ENCODE results near the gene OR5AU1.

The OR5AU1 gene

DNA sequence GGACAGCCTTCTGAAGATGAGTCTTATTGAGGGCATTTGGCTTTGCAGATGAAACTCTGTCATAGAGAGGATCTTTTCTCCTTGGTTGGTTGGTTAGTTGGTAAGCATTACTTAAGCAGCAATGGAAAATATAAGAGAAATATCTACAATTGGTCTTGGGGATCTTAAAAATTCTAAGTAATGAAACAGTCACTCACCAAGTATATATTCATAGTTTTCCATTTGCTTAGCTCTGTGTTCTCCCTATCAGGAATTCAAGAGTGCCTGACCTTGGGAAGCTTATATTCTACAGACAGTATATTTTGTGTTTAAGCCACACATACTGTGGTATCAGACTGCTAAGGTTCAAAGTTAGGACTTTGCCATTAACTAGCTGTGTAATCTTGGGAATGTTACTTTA, at the start of gene OR5AU1:
Gene OR5AU1 (minus strand): TSS at position 101 of the 400 bp plus-strand sequence. CDS start 191 bp downstream, outside the sequence.
- no peak for DNase-seq

DNA sequence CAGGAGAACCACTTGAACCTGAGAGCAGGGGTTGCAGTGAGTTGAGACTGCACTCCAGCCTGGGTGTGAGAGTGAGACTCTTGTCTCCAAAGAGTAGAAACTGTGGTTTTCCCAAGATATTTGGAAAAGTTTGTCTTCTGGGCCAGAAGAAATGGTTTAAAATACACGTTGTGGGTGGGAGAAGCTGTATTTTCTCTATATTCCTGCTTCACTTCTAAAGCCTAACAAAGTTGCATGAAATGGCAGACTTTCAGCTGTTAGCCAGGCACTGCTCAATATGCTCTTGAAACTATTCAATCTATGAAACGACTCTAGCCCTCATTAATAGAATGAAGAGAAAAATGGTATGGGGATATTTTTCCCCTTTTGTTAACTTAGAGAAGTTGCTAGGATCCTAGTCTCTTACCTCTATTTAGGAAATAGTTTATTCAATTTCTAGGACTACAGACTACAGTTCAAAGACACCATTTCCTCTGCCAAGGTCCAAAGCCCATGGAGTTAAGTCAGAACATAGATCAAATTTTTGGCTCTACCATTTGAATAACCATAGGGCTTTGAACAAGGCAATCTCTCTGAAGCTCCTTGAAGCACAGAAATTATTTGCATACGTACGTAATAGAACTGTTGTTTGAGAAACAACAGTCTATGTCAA, 49.3 kb upstream of the OR5AU1 start:
- no peak for DNase-seq

DNA sequence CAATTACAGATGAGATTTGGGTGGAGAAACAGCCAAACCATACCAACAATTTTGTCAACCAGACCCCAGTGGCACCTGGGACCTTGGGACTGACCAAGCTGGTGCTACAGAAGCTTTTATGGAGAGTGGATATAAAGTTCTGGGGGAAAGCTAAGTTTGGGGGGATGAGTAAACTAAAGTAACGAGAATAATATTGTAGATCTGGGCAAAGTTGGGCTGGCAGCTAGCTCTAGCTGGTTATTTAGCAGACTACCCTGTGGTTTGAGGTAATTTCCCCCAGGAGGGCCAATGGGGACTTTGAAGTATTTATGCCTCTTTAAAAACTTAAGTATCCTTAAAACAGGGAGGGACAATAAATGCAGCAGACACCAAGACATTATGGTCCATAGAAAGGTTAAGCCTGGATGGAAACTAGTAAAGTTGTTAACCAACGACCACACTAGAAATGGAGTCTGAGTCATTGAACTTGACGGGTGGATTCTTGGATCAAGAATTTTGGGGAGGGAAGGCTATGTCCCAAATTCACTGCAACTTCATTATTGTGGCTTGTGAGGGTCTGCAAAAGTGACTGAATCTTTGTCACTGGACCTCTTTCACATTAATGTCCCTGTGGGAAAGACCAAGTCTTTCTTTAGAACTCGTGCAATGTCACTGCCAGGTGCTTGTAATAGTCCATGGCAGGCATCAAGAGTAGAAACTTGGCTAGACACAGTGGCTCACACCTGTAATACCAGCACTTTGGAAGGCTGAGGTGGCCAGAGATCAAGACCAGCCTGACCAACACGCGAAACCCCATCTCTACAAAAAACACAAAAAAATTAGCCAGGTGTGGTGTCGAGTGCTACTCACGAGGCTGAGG, 48.5 kb upstream of the OR5AU1 start:
- no peak for DNase-seq

DNA sequence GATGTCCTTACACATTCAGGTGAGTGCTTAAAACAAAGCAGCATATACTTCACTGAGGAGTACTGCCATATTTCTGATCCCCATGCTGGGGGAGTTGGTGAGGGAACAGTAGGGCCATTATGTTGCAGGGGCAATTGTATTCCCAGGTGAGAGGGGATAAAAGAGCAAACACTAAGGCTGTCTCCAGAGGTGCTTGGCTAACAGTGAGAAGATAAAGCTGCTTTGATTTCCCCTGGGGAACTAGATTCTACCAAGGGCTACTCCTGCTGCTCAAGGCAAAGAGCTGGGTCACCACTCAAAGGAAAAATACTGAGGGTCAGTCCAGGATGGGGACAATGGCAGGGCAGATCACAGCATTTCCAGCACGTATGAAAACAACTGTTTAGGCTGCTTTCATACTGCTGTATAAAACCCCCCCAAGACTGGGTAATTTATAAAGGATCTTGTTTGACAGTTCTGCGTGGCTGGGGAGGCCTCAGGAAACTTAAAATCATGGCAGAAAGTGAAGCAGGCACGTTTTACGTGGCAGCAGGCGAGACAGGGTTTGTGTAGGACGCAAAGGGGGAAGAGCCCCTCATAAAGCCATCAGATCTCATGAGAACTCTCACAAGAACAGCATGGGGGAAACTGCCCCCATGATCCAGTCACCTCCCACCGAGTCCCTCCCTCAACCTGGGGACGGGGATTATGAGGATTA, 47.8 kb upstream of the OR5AU1 start:
- no peak for DNase-seq

DNA sequence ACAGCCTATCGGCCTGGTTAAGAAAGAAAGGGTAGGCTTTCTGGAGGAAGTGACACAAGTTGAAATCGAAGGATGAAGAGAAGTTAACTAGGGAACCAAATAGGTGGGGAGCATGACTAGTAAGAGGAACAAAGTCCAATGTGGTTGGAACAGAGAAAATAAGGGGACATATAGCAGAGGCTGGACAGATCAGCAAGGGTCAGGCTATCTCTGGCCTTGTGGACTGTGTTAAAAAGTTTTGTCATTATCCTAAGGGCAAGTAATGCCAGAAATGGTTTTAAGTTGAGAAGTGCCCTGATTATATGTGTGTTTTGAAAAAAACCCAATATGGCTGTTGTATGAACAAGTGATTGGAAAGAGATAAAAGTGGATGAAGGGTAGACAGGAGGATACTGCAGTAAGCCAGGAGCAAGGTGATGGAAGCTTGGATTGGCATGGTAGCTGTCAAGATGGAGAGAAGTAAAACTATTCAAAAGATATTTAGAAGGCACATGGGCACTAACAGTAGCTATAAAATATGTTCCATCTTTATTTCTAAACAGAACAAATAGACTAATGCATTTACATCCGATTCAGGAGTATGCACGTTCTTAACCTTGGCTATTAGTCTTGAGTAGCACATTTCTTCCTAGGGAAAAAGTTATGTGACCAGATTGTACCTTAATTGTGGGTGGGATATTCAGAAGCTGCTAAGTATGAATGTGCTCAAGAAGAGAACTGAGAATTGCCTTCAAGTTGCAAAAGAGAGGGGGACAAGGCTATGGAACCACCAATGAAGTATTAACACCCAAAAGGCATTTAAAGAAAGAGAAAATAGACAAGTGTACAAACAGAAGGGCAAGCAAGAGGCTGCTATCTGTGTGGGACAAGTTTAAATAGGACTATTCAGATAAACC, 46.8 kb upstream of the OR5AU1 start:
- no peak for DNase-seq

DNA sequence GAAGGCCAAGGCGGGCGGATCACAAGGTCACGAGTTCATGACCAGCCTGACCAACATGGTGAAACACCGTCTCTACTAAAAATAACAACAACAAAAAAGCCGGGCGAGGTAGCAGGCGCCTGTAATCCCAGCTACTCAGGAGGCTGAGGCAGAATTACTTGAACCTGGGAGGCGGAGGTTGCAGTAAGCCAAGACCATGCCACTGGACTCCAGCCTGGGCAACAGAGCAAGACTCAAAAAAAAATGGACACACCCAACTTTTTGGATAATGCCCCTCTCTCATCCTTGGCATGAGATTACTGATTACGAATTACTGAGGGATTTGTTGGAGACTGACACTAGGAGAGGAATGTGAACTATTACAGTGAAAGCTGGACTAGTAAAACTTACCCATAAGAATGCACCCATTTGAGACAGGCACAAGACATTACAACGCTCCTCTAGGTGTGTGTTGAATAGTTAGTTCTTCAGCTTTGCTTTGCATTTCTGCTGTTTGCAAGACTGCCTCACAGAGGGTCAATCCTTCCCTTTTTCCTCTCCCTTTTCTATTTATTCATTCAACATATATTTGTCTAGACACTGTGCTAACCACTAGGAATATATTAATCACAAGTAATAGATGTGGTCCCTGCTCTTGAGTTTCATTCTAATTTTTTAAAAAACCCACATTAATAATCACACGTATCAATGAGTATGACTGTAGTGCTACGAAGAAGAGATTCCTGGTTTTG, 46.0 kb upstream of the OR5AU1 start:
- no peak for DNase-seq

DNA sequence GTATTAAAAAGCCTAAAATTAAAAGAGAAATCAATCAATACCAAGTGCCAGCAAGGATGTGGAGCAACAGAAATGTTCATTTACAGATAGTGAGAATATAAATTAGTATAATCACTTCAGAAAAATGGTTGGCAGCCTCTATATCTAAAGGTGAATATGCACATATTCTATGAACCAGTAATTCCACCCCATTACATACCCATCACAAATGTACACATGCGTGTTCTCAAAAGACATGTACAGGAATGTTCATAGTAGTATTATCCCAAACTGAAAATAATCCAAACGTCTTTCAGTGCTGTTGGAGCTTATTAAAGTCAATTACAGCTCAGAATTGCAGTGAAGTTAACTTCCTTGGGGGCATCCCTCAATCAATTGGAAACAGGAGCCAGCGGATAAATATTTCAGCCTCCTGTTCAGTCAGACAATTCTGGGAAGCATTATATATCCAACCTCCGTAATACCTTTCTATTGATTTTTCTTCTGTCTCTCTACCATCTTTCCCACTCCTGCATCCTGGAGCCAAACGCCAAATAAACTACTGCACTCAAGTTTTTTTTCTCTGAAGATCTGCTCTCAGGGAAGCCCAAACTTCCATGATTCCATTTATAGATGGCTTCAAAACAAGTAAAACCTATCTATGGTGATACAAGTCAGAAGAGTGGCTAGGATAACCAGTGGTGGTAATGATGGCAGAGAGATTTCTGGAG, 45.0 kb upstream of the OR5AU1 start:
- no peak for DNase-seq

DNA sequence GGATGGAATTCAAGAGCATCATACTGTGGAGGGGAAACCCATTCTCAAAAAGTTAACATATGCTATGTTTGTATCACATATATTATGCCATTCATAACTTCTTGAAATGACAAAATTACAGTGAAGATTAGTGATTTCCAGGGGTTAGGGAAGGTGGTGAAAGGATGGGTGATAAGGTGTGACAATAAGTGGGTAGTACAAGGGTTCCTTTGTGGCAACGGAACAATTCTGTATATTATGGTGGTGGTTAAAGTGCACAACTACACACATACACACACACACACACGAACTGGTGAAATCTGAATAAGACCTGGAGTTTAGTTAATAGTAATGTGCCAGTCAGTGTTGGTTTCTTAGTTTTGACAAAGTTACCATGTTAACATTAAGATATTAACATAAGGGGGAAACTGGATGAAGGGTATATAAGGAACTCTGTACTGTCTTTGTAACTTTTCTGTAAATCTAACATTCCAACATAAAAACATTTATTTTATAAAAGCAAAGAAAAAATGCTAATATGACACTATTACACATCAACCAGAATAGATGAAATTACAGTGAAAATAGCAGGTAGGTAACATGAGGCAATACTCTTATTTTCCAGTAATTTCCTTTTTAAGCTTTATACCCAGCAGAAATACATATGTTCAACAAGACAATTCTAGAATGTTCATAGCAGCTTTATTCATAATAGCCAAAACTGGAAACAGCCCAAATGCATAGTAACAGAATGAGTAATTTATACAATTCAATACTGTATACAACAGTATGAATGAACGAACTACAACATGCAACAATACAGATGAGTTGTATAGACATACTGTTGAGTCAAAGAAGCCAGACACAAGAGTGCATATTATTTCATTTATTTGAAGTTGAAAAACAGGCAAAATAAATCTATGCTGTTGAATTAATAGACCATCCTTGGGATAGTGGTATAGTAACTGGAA, 44.0 kb upstream of the OR5AU1 start:
- DNase-seq = no peak

DNA sequence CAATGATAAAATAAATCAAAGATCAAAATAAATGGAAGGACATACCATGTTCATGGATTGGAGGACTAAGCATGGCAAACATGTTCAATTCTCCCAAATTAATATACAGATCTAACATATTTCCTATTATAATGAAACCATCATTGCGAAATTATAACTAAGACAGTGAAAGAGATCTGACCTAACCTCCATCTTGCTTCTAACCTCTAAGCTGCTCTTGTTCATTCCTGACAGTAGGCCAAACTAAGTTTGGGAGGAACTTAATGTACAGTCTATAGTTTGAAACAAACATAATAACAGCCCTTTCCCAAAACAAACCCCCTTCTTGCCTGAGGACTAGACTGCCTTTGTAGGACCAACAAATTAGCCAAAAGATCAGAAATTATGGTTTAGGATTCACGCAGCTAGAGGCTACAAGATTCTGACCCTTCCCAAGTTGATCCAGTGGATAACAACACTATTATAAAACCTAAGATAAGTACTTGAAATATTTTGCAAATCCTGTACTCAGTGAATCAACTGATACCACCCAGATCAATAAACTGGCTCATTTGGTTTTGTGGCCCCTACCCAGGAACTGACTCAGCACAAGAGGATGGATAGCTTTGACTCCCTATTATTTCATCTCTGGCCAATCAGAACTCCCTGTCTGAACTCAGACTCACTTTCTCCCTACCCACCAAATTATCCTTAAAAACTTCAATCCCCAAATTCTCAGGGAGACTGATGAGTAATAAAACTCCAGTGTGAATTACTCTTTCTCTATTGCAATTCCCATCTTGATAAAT, 41.7 kb upstream of the OR5AU1 start:
- DNase-seq = no peak

DNA sequence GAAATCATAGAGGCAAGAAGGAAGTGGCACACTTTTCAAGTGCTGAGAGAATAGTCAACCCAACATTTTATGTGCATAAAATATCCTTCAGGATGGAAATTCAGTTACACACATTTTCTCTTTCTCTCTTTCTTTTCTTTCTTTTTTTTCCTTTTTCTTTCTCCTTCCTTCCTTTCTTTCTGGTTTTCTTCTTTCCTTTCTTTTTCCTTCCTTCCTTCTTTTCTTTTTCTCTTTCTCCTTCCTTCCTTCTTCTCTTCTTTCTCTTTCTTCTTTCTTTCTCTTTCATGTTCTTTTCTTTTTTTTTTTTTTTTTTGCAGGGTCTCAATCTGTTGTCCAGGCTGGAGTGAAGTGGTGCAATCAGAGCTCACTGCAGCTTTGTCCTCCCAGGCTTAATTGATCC, 38.7 kb upstream of the OR5AU1 start:
- DNase-seq = no peak

DNA sequence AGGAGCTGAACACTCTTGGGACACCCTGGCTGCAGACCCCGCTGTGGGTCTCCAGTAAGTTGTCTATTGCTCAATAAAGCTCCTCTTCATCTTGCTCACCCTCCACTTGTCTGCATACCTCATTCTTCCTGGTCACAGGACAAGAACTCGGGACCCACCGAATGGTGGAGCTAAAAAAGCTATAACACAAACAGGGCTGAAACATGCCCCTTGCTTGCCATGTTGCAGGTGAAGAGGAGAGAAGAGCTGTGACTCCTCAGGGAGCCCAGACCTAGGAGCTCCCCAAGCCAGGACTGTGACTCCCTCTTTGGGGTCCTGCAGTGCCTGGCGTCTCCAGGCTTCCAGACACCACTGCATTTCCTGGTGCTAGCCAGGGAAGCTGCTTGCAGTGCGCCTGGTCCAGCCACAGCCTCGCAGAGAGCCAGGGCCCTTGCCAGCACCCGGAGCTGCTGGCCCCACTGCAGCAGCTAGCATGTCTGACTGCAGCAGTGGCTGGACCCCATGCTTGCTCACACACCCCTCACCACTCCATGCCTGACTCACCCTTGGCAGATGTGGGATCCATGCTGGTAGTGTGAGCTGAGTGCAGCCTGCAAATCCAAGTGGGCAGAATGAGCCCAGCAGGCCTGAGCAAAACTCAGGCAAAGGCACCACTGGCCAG, 37.1 kb upstream of the OR5AU1 start:
- no peak for DNase-seq

DNA sequence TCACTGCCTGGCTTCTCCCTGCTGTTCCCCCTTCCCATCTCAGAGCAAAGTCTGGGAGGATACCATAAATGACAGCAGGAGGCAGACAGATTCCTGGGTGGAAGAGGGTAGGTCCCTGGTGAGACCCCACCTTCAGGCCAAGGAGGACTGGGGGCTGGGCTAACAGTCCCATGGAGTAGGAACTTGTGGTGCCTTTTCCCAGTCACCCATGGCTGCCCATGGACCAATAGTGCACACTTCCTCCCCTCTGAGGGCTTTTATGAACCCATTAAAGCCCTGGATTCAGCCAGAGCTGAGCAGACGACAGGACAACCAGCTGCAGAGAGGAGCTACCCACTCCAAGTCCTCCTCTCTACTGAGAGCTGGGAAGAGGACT, 36.6 kb upstream of the OR5AU1 start:
- DNase-seq = no peak

DNA sequence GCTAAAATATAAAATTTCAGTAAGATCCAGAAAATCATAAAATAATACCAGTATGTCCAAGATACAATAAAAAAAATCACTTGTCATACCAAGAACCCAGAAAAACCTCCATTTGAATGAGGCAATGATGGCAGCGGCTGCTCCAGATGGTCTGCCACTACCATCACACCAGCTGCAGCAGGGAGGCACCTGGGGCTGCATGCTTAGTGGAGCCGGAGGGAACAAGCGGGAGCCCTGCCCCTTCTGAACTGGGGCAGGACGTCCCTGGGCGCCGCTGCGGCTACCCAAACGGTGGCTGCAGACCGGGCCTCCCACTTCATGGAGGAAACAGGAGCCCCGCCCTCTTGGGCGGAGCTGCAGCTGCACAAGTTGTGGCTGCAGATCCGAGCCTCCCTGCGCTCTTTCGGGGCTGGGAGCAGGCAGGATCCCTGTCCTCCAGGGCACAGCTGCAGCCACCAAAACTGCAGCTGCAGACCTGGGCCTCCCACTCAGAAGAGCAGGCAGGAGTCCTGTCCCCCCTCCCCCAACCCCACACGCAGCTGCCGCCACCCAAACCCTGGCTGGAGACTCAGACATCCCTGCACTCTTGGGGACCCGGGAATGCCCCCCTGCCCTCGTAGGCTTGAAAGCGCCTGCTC, 36.1 kb upstream of the OR5AU1 start:
- DNase-seq = peak; percentile 36 to 42

DNA sequence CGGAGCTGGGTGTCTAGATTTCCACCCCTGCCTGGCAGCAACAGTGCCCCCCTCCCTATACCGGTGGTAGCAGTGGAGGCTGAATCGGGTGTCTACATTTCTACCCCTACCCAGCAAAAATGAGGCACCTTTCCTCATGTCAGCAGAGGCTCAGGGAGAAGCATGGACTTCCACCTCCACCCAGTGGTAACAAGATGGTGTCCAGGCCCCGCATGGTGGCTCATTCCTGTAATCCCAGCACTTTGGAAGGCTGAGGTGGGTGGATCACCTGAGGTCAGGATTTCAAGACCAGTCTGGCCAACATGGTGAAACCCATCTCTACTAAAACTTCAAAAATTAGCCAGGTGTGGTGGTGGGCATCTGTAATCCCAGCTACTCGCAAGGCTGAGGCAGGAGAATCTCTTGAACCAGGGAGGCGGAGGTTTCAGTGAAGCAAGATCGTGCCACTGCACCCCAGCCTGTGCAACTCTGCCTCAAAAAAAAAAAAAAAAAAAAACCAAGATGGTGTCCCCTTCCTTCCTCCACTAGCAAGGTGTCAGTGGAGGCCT, 35.5 kb upstream of the OR5AU1 start:
- no peak for DNase-seq

DNA sequence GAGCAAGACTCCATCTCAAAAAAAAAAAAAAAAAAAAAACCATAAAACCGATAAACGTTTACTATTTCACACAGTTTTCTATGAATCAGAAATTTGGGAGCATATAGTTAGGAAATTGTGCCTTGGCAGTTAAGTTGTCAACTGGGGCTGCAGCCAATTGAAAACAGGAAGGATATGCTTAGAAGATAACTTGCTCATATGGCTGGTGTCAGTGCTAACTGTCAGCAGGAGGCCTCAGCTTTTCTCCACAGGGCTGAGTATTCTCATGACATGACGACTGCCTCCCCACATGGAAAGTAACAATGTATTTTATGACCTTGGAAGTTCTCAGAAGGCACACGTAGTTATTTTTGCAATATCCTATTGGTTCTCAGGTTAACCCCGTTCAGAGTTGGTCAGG, 29.6 kb upstream of the OR5AU1 start:
- DNase-seq = no peak

DNA sequence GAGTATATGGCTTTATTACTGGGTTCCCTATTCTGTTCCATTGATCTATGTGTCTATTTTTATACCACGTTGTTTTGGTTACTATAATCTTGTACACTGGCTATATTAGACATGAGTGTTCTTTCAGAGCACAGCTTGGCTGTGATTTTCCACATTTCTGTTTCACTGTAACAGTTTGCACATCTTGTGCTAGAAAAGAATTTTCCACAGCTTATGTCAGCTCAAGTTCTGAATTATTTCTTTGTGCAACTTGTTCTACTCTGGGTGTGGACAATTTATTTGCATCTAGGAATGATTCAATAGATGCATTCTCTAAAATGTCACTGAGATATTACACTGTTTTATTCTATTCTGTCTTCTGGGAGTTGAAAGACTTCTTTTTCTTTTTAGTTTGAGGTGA, 28.4 kb upstream of the OR5AU1 start:
- no peak for DNase-seq

DNA sequence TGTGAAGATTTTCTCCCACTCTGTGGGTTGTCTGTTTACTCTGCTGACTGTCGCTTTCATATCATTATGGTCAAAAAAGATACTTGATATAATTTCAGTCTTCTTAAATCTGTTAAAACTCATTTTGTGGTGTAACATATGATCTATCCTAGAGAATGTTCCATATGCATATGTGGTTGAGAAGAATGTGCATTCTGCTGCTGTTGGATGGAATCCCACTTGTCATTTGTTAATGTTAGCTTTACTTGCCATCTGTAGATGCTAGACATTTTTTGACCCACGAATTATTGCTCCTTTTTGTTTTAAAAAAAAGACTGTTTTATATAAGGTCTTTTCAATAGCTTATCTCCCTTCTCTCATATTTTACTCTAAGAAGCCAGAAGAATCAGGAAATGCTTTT, 26.3 kb upstream of the OR5AU1 start:
- no peak for DNase-seq

DNA sequence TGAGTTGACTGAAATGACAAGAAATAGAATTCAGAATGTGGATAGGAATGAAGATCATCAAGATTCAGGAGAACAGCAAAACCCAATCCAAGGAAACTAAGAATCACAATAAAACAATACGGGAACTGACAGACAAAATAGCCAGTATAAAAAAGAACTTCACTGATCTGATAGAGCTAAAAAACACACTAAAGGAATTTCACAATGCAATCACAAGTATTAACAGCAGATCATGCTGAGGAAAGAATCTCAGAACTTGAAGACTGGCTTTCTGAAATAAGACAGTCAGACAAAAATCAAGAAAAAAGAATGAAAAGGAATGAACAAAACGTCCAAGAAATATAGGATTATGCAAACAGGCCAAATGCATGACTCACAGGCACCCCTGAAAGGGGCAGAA, 15.3 kb upstream of the OR5AU1 start:
- no peak for DNase-seq

Data from activated CD4-positive, alpha-beta T cell treated with anti-CD3 and anti-CD28 coated beads for 4 hours (primary cell).